WI38 (cell line): ENCODE measurements around the gene ICA1.

Source experiments
- H3K4me3 ChIP-seq: 2 replicates; pipeline ENCODE4 v1.5.1; 2011; ENCODE audit warnings: low read depth, mild to moderate bottlenecking, control low read depth, low read length
- TF ChIP-seq, protein P1 (sequence below): IDR thresholded peaks from 2 replicates; pipeline ENCODE4 v1.5.1; 2012; ENCODE audit warnings: low read depth, mild to moderate bottlenecking, control low read depth, low read length

ICA1 gene

DNA sequence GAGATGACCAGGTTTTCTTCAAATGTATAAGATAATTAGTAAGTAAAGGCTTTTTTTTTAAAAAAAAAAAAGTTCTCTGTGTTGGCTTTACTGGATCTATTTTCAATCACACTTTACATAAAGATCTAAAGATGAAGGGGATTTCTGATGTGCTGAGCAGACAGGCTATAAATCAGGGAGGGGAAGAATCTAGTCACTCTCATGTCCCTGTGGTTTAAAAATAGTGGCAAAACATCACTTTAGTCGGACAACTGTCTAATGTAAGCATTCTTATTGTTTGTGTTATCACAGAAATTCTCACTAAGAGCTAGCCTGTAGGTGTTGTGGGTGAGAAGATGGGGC is 132.7 kb downstream of the ICA1 start:
- no peak overlapping the region for H3K4me3 ChIP-seq
- TF ChIP-seq, protein P1, sequence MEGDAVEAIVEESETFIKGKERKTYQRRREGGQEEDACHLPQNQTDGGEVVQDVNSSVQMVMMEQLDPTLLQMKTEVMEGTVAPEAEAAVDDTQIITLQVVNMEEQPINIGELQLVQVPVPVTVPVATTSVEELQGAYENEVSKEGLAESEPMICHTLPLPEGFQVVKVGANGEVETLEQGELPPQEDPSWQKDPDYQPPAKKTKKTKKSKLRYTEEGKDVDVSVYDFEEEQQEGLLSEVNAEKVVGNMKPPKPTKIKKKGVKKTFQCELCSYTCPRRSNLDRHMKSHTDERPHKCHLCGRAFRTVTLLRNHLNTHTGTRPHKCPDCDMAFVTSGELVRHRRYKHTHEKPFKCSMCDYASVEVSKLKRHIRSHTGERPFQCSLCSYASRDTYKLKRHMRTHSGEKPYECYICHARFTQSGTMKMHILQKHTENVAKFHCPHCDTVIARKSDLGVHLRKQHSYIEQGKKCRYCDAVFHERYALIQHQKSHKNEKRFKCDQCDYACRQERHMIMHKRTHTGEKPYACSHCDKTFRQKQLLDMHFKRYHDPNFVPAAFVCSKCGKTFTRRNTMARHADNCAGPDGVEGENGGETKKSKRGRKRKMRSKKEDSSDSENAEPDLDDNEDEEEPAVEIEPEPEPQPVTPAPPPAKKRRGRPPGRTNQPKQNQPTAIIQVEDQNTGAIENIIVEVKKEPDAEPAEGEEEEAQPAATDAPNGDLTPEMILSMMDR: no peak

DNA sequence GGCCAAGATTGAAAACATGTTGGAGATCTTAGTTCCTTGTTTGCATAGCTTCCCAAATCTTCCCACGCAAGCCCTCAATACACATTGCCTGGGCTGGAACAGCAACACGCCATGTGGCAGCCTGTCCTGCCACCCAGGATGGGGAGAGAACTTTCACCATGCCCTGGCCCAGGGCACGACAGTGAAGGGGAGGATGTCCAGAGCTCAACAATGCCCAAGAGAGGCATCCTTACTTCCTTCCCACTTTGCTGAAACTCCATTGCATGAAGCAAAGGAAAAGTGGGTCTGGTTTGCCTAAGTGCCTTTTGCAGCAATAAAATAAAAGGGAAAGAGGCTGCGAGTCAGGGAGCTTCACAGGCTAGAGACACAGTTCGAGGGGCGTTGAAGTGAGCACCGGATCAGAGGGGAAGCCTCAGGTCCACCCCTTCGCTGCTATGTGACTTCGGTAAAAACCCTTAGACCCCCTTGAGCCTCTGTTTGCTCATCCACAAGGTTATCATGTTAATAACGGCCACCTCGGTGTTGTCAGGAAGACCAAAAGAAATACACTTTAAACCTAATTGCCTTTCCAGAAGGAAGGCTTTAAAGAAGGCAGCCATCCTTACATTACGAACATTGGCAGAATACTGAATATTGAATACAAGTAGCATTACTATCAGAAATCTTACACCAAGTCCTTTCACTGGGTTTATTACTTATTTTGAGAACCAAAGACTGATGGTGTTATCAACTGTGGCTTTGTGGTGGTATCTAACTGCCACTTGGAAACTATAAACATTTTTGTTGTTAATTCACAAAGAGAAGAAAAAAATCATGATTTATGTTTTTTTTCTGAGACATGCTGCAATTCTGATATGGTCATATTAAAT is 133.3 kb downstream of the ICA1 start:
- TF ChIP-seq, protein P1: no peak
- no peak overlapping the region for H3K4me3 ChIP-seq

DNA sequence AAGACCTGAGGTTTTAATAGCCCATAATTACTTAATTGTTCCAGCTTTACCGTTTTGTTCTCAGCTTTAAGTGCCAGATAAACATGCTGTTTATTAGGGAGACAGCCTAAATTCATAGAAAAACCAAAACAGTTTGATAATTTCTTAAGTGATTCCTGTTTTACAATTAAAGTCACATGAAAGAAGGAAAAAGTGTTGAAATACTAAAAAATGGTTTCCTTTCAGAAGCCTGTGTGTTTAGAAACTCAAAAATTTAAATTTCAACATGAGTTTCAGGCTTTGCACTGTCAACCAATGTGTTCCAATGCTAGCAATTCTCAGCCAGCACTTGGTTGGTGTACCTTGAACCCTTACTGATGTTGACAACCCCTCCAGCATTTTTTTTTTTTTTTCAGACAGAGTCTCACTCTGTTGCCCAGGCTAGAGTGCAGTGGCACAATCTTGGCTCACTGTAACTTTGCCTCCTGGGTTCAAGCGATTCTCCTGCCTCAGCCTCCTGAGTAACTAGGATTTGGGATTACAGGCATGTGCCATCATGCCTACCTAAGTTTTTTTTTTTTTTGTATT is 135.3 kb downstream of the ICA1 start:
- TF ChIP-seq, protein P1: no peak
- H3K4me3 ChIP-seq: no peak overlapping the region

DNA sequence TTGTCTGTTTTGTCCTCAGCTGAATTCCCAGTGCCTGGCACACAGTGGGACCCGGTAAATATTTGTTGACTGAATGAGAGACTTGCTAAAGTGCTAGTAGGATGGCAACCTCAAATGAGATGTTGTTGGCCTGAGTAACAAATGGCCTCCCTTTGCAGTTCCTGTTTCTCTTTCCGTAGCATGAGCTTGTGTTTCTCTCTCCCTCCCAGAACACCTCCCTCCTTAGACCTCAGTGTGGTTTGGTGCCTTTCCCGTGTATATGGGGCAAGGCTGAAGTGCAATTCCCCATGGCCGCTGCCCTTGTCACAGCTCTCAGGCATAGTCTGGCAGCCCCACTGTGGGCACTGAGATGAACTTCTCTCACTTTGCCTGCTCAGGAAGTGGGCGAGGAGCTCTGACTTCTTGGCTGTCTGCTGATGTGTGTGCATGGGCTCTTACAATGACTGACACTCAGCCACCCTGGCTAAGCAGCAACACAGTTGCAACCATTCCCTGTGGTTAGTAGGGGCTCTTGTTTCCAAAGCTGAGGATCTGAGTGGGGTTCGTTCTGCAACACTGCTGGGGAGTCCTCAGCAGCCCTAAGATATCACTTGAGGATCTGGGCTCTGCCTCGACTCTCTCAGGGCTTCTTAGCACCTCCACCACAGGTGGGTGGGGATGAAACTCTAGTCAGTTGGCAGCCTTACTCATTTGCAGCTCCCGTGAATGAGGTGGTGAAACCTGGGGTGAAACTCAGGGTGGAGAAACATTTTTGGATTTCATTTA is 136.1 kb downstream of the ICA1 start:
- H3K4me3 ChIP-seq: no peak overlapping the region
- TF ChIP-seq, protein P1: no peak

DNA sequence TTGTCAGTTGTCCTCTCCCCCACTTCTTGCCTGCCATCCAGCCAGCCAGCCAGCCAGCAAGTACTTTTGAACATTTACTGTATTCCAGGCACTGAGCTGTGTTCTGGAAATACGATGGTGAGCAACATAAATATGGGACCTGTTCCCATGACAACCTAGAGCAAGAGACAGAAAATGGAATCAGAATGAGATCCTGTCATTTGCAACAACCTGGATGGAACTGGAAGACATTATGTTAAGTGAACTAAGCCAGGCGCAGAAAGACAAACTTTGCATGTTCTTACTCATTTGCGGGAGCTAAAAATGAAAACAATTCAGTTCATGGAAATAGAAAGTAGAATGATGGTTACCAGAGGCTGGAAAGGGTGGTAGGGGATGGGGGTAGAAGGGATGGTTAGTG is 140.7 kb downstream of the ICA1 start:
- TF ChIP-seq, protein P1: no peak
- H3K4me3 ChIP-seq: no peak overlapping the region

DNA sequence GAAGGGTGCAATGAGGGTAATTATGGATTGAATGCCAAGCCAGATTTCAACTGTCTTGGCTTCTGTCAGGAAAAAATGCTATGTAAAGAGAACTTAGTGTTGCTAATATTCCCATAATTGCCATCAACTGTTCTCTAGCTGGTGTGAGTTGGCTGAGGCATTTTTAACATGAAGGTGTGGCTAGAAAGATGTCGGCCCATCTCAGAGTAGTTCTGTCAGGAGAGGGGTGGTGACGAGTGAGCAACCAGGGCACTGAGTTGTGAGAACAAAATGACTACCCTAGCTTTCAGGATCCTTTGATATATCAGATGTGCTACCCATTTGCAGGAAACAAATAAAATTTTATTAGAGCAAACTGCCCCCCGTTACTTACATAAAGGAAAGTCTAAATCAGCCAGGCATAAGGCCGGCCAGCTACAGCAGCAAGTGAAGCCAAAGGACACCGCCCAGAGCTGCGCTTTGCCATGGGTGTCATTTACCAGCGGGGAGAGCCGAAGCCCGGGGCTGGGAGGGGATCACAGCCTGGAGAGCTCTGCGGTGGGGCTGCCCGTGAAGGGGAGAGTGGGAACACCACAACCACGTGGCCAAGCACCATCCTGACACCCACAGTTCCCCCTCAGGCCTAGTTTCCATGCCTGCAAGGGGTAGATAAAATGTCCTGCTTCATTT is 141.4 kb downstream of the ICA1 start:
- H3K4me3 ChIP-seq: no peak overlapping the region
- TF ChIP-seq, protein P1: no peak
